HCT116 (cell line): ENCODE measurements around the gene TUT7. TPM values are rescaled to one million over a fixed set of nuclear protein-coding genes. Genes with fewer than 3 reads are reported as not detected.

Experiments
- ATAC-seq: fragments of 200-7000 bp; cut with Tn5 transposase; 2 replicates; pipeline ENCODE4 v1.9.1; 2020; ENCODE audit warnings: mild to moderate bottlenecking, moderate library complexity
- BruUV-seq: library from RNA; stranded (reverse); fragments of 400-500 nt; replicated peaks from 2 replicates; lab custom pipeline; 2021; lab: Mats Ljungman, UMichigan
- CTCF ChIA-PET: fragments of 300-600 bp; sonication (Branson Sonifier 250); formaldehyde crosslinking; loops from one replicate; lab custom pipeline; 2021; ENCODE audit warnings: antibody characterized with exemption; lab: Charles Lee
- POLR2A ChIA-PET: fragments of 300-600, 350-600 bp; sonication (Branson Sonifier 250); formaldehyde crosslinking; loops from one replicate; lab custom pipeline; 2021; ENCODE audit warnings: antibody characterized with exemption; lab: Charles Lee
- RAD21 ChIA-PET, 2 experiments: fragments of 300-600 bp; sonication (Branson Sonifier 250); formaldehyde crosslinking; loops; one replicate each; lab custom pipeline; 2023; ENCODE audit warnings: low total read pairs in 2 of 2; ENCODE audit not compliant: uncharacterized antibody in 2 of 2, unreplicated experiment in 2 of 2, low non-redundant PET in 1 of 2; lab: Charles Lee
- DNase-seq: peaks from one replicate; pipeline ENCODE4 v3.0.0-alpha.2; 2010; ENCODE audit warnings: low read depth, low spot score
- H2AFZ ChIP-seq: fragments of 200-600 bp; shearing (Covaris generic), sonication (generic); 2 replicates; pipeline ENCODE4 v1.6.1; 2017; ENCODE audit warnings: low read depth, mixed run types, mixed read lengths, antibody characterized with exemption, low read length; ENCODE audit not compliant: poor library complexity, severe bottlenecking
- H3K27ac ChIP-seq: 2 replicates; pipeline ENCODE4 v1.5.1; 2012; ENCODE audit warnings: low read depth, low read length
- H3K27me3 ChIP-seq: fragments of 200-600 bp; sonication (generic); 2 replicates; pipeline ENCODE4 v1.6.1; 2016; ENCODE audit warnings: mixed run types, low read length, mixed read lengths; ENCODE audit not compliant: insufficient read depth
- H3K36me3 ChIP-seq, 2 experiments: fragments of 200-500 bp in 1 of 2; fragments of 200-600 bp in 1 of 2; sonication (Bioruptor generic) in 1 of 2; sonication (generic) in 1 of 2; 2 replicates each; pipeline versions ENCODE4 v1.5.1 to v1.6.1; 2014 to 2016; ENCODE audit warnings: low read length in 2 of 2, inconsistent platforms in 1 of 2, mixed read lengths in 1 of 2, mixed run types in 1 of 2; ENCODE audit not compliant: insufficient read depth in 2 of 2, control insufficient read depth in 1 of 2
- H3K4me1 ChIP-seq, 2 experiments: fragments of 200-600 bp in 1 of 2; sonication (generic) in 1 of 2; 2 replicates each; pipeline versions ENCODE4 v1.5.1 to v1.6.1; 2012 to 2017; ENCODE audit warnings: low read length in 2 of 2, inconsistent platforms in 1 of 2, mild to moderate bottlenecking in 1 of 2, mixed read lengths in 1 of 2, mixed run types in 1 of 2, moderate library complexity in 1 of 2; ENCODE audit not compliant: insufficient read depth in 2 of 2, control insufficient read depth in 1 of 2
- H3K4me2 ChIP-seq: fragments of 200-600 bp; sonication (generic); 2 replicates; pipeline ENCODE4 v1.6.1; 2017; ENCODE audit warnings: mixed run types, low read length, mixed read lengths
- H3K4me3 ChIP-seq, 2 experiments: fragments of 200-600 bp in 1 of 2; sonication (generic) in 1 of 2; replicated peaks in 1 of 2; 2 replicates each; pipeline ENCODE4 v1.5.1; 2011 to 2016; ENCODE audit warnings: low read length in 2 of 2, control low read depth in 1 of 2, low read depth in 1 of 2, mild to moderate bottlenecking in 1 of 2, mixed read lengths in 1 of 2, mixed run types in 1 of 2
- H3K79me2 ChIP-seq: fragments of 200-600 bp; sonication (generic); 2 replicates; pipeline ENCODE4 v1.6.1; 2017; ENCODE audit warnings: mild to moderate bottlenecking, mixed run types, low read length, moderate library complexity, mixed read lengths; ENCODE audit not compliant: insufficient read depth
- H3K9ac ChIP-seq: fragments of 200-600 bp; sonication (generic); 2 replicates; pipeline ENCODE4 v1.6.1; 2016; ENCODE audit warnings: low read length, mixed read lengths
- H3K9me2 ChIP-seq: fragments of 200-600 bp; sonication (generic), shearing (Covaris generic); 2 replicates; pipeline ENCODE4 v1.6.1; 2017; ENCODE audit warnings: mixed run types, mild to moderate bottlenecking, moderate library complexity; ENCODE audit not compliant: insufficient read depth
- H3K9me3 ChIP-seq, 2 experiments: fragments of 200-500 bp in 1 of 2; fragments of 200-600 bp in 1 of 2; sonication (Bioruptor generic) in 1 of 2; sonication (generic) in 1 of 2; 2 replicates each; pipeline ENCODE4 v1.6.1; 2014 to 2017; ENCODE audit warnings: low read length in 2 of 2, mixed read lengths in 2 of 2, inconsistent platforms in 1 of 2, low read depth in 1 of 2, mild to moderate bottlenecking in 1 of 2, mixed run types in 1 of 2, moderate library complexity in 1 of 2; ENCODE audit not compliant: control insufficient read depth in 1 of 2, insufficient read depth in 1 of 2
- H4K20me1 ChIP-seq: fragments of 200-600 bp; sonication (generic), shearing (Covaris generic); 2 replicates; pipeline ENCODE4 v1.6.1; 2017; ENCODE audit warnings: mixed run types, mild to moderate bottlenecking, moderate library complexity; ENCODE audit not compliant: insufficient read depth
- EGR1 ChIP-seq: IDR thresholded peaks from 2 replicates; pipeline ENCODE4 v1.6.1; 2012; ENCODE audit warnings: low read depth
- EZH2 ChIP-seq: fragments of 200-600 bp; sonication (generic); IDR thresholded peaks from 2 replicates; pipeline ENCODE4 v1.6.1; 2017; ENCODE audit warnings: antibody characterized with exemption, mixed run types
- POLR2A ChIP-seq: IDR thresholded peaks from 2 replicates; pipeline ENCODE4 v1.7.0; 2011; ENCODE audit warnings: borderline replicate concordance; ENCODE audit not compliant: insufficient read depth, insufficient read length; ENCODE audit errors: extremely low read depth
- POLR2AphosphoS5 ChIP-seq: IDR thresholded peaks from 2 replicates; pipeline ENCODE4 v1.6.1; 2011; ENCODE audit warnings: mild to moderate bottlenecking, low read depth, low read length, moderate library complexity
- RAD21 ChIP-seq: IDR thresholded peaks from 2 replicates; pipeline ENCODE4 v1.6.1; 2012; ENCODE audit warnings: low read depth, mild to moderate bottlenecking
- REST ChIP-seq: IDR thresholded peaks from 2 replicates; pipeline ENCODE4 v1.6.1; 2012; ENCODE audit warnings: low read depth
- SP1 ChIP-seq: IDR thresholded peaks from 2 replicates; pipeline ENCODE4 v1.6.1; 2012; ENCODE audit warnings: low read depth
- SRF ChIP-seq: IDR thresholded peaks from 2 replicates; pipeline ENCODE4 v1.6.1; 2012; ENCODE audit warnings: low read depth
- TCF7L2 ChIP-seq: IDR thresholded peaks from 2 replicates; pipeline ENCODE4 v1.7.0; 2011; ENCODE audit warnings: borderline replicate concordance, inconsistent platforms; ENCODE audit not compliant: insufficient read depth, insufficient read length; ENCODE audit errors: extremely low read depth
- ZNF274 ChIP-seq: fragments of 200-500 bp; sonication (Bioruptor generic); IDR thresholded peaks from 2 replicates; pipeline ENCODE4 v1.6.1; 2014; ENCODE audit warnings: mild to moderate bottlenecking, low read depth, low read length, inconsistent platforms
- intact Hi-C: fragments of 100-400 bp; cut with micrococcal nuclease; formaldehyde crosslinking; loops from 2 replicates; pipeline ENCODE4 v1.10.0; 2022
- total RNA-seq: library from RNA; stranded (reverse); gene quantifications from one replicate; pipeline ENCODE4 v1.2.1, GENCODE V29; 2021; ENCODE audit not compliant: unreplicated experiment
- TF ChIP-seq, protein P1 (sequence below): IDR thresholded peaks from 2 replicates; pipeline ENCODE4 v1.6.1; 2012

The TUT7 gene
- total RNA-seq, 1 experiment from 2014 or later = 23.1 TPM

DNA sequence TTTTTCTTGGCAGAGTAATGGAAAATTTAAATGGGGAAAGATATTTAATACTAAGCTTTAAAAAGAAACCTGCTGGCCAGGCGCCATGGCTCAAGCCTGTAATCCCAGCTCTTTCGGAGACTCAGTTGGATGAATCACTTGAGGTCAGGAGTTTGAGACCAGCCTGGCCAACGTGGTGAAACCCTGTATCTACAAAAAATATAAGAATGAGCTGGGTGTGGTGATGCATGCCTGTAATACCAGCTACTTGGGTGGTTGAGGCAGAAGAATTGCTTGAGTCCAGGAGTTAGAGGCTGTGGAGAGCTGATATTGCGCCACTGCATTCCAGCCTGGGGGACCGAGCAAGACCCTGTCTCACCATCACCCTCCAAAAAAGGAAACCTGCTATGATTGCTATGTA is 32.8 kb downstream of the TUT7 start:
- Histone ChIP-seq H3K36me3 (peaks cover 21 to 41% of the 10 kb centered on the region in 2 experiments; a peak in 3 of 4 replicates), H3K4me3 (no peak overlapping the region), H3K9ac (no peak overlapping the region), H3K27ac (no peak overlapping the region), H2AFZ (no peak overlapping the region), H3K9me2 (no peaks in the 10 kb centered on the region), H3K79me2 (no peaks in the 10 kb centered on the region), H4K20me1 (no peaks in the 10 kb centered on the region), H3K4me2 (no peak overlapping the region), H3K4me1 (no peaks in the 10 kb centered on the region), H3K9me3 (no peaks in the 10 kb centered on the region), H3K27me3 (no peaks in the 10 kb centered on the region)
- ChIA-PET POLR2A (interaction anchor here (0.6 kb wide), 1 partner anchor 26 kb away, joined by 3 read pairs; no protein-coding TSS in a partner anchor), RAD21 (no interaction called here), CTCF (no interaction called here)
- TF ChIP-seq REST (no peak), ZNF274 (no peak), SP1 (no peak), EGR1 (no peak), RAD21 (no peak), POLR2AphosphoS5 (no peak), TCF7L2 (no peak), POLR2A (no peak), EZH2 (no peak), SRF (no peak)
- TF ChIP-seq, protein P1, sequence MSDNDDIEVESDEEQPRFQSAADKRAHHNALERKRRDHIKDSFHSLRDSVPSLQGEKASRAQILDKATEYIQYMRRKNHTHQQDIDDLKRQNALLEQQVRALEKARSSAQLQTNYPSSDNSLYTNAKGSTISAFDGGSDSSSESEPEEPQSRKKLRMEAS = no peak
- no peak for DNase-seq
- no peak for ATAC-seq
- no TSS peak for BruUV-seq
- intact Hi-C loops = no loop called here
